Smooth muscle cell (in vitro differentiated cells): Measurements from ENCODE around the gene SPG7. TPM values are rescaled to one million over a fixed set of nuclear protein-coding genes. Genes with fewer than 3 reads are reported as not detected.

Experiments used
- DNase-seq: peaks from one replicate; lab custom pipeline; 2025; ENCODE audit not compliant: unreplicated experiment; lab: John Stamatoyannopoulos, UW
- H2AFZ ChIP-seq: fragments of 200-600 bp; sonication (generic); 2 replicates; pipeline ENCODE4 v1.6.0; 2016; ENCODE audit warnings: antibody characterized with exemption, low read depth, mild to moderate bottlenecking
- H3F3A ChIP-seq: fragments of 200-600 bp; sonication (generic); 2 replicates; pipeline ENCODE4 v1.6.0; 2017; ENCODE audit warnings: antibody characterized with exemption, low read depth
- H3K27ac ChIP-seq: fragments of 200-600 bp; sonication (generic); 2 replicates; pipeline ENCODE4 v1.5.1; 2016; ENCODE audit warnings: low read depth, mild to moderate bottlenecking
- H3K27me3 ChIP-seq: fragments of 200-600 bp; sonication (generic); 2 replicates; pipeline ENCODE4 v1.6.1; 2016; ENCODE audit warnings: low read depth, mild to moderate bottlenecking
- H3K36me3 ChIP-seq: fragments of 200-600 bp; sonication (generic); 2 replicates; pipeline ENCODE4 v1.5.1; 2016; ENCODE audit warnings: low read depth
- H3K4me1 ChIP-seq: fragments of 200-600 bp; sonication (generic); 2 replicates; pipeline ENCODE4 v1.5.1; 2016; ENCODE audit warnings: low read depth
- H3K4me2 ChIP-seq: fragments of 200-600 bp; sonication (generic); 2 replicates; pipeline ENCODE4 v1.6.0; 2016; ENCODE audit warnings: mild to moderate bottlenecking
- H3K4me3 ChIP-seq: fragments of 200-600 bp; sonication (generic); 2 replicates; pipeline ENCODE4 v1.5.1; 2016; ENCODE audit warnings: mild to moderate bottlenecking
- H3K79me2 ChIP-seq: fragments of 200-600 bp; sonication (generic); 2 replicates; pipeline ENCODE4 v1.6.0; 2016; ENCODE audit warnings: low read depth, mild to moderate bottlenecking
- H3K9ac ChIP-seq: fragments of 200-600 bp; sonication (generic); 2 replicates; pipeline ENCODE4 v1.6.0; 2016; ENCODE audit warnings: low read depth
- H3K9me3 ChIP-seq: fragments of 200-600 bp; sonication (generic); replicated peaks from 2 replicates; pipeline ENCODE4 v1.5.1; 2016; ENCODE audit warnings: low read depth
- H4K20me1 ChIP-seq: fragments of 200-600 bp; sonication (generic); 2 replicates; pipeline ENCODE4 v1.6.0; 2016; ENCODE audit warnings: low read depth
- CTCF ChIP-seq: fragments of 200-600 bp; sonication (generic); IDR thresholded peaks from 2 replicates; pipeline ENCODE4 v1.5.1; 2017; ENCODE audit warnings: borderline replicate concordance, mild to moderate bottlenecking, antibody characterized with exemption; ENCODE audit not compliant: insufficient read depth, poor library complexity, severe bottlenecking
- WGBS: methylation state at CpG from one replicate; pipeline ENCODE4 v1.1.7; 2016; ENCODE audit warnings: low lambda C conversion rate; 5-methylcytosine and 5-hydroxymethylcytosine counted together
- polyA plus RNA-seq: library from polyadenylated mRNA; unstranded; fragments of >200 nt; fragmentation: Nextera tagmentation; extraction: Ambion mirVana; gene quantifications from 2 replicates; pipeline ENCODE4 v1.2.1, GENCODE V29; 2016
- total RNA-seq: library from RNA; depleted of rRNA; stranded (reverse); fragments of >200 nt; gene quantifications from 2 replicates; pipeline ENCODE4 v1.2.3, GENCODE V29; 2014

Gene SPG7
- total and polyA plus RNA-seq, 2 experiments from 2014 or later: 49.3 to 61.4 TPM

- Histone ChIP-seq H3K4me1 (no peaks in the 10 kb centered on the region), H3K4me3 (no peak overlapping the region), H3K4me2 (no peak overlapping the region), H3K27me3 (no peaks in the 10 kb centered on the region), H4K20me1 (peaks cover 40% of the 10 kb centered on the region), H3K36me3 (no peaks in the 10 kb centered on the region), H3F3A (no peaks in the 10 kb centered on the region), H3K9me3 (no peaks in the 10 kb centered on the region), H2AFZ (no peak overlapping the region), H3K79me2 (peaks cover 56% of the 10 kb centered on the region), H3K27ac (no peak overlapping the region), H3K9ac (no peak overlapping the region)
- WGBS: 87% methylated on average over 9 of the region's 9 CpGs
- DNase-seq: no peak
- no peak for TF ChIP-seq CTCF
Measured at GRCh38 chr16:89517128-89517527, 8.9 kb downstream of the SPG7 start.

GRCh38 chr16:89519881-89520280 lies 11.7 kb downstream of the SPG7 start:
- H3K27ac ChIP-seq: no peak overlapping the region
- no peak overlapping the region for H3K4me3 ChIP-seq
- peaks cover 48% of the 10 kb centered on the region for H3K79me2 ChIP-seq
- TF ChIP-seq CTCF: no peak
- no peaks in the 10 kb centered on the region for H3K36me3 ChIP-seq
- no peaks in the 10 kb centered on the region for H3F3A ChIP-seq
- 90% methylated on average over 15 of the region's 15 CpGs for WGBS
- H3K4me1 ChIP-seq: no peaks in the 10 kb centered on the region
- H3K9me3 ChIP-seq: no peaks in the 10 kb centered on the region
- H3K4me2 ChIP-seq: no peak overlapping the region
- H3K27me3 ChIP-seq: no peaks in the 10 kb centered on the region
- peaks cover 50% of the 10 kb centered on the region for H4K20me1 ChIP-seq
- no peak overlapping the region for H3K9ac ChIP-seq
- DNase-seq: no peak
- no peak overlapping the region for H2AFZ ChIP-seq

GRCh38 chr16:89522287-89522686 lies 14.1 kb downstream of the SPG7 start:
- Histone ChIP-seq H3K79me2 (peaks cover 29% of the 10 kb centered on the region), H3K9me3 (no peaks in the 10 kb centered on the region), H3K27ac (no peak overlapping the region), H3K36me3 (no peaks in the 10 kb centered on the region), H2AFZ (no peak overlapping the region), H4K20me1 (peaks cover 53% of the 10 kb centered on the region), H3K27me3 (no peaks in the 10 kb centered on the region), H3K9ac (no peak overlapping the region), H3K4me2 (no peak overlapping the region), H3F3A (no peaks in the 10 kb centered on the region), H3K4me1 (no peaks in the 10 kb centered on the region), H3K4me3 (no peak overlapping the region)
- no peak for TF ChIP-seq CTCF
- DNase-seq: no peak
- 96% methylated on average over 31 of the region's 31 CpGs for WGBS

GRCh38 chr16:89523680-89524344 lies 15.6 kb downstream of the SPG7 start:
- H3K9me3 ChIP-seq: no peaks in the 10 kb centered on the region
- no peak for DNase-seq
- H3K4me2 ChIP-seq: no peak overlapping the region
- TF ChIP-seq CTCF: no peak
- WGBS: 94% methylated on average over 32 of the region's 32 CpGs
- peaks cover 50% of the 10 kb centered on the region for H4K20me1 ChIP-seq
- H3K36me3 ChIP-seq: no peaks in the 10 kb centered on the region
- H3K27ac ChIP-seq: no peak overlapping the region
- no peak overlapping the region for H2AFZ ChIP-seq
- H3K79me2 ChIP-seq: peaks cover 17% of the 10 kb centered on the region
- H3K4me1 ChIP-seq: no peaks in the 10 kb centered on the region
- H3F3A ChIP-seq: no peaks in the 10 kb centered on the region
- H3K27me3 ChIP-seq: no peaks in the 10 kb centered on the region
- H3K9ac ChIP-seq: no peak overlapping the region
- no peak overlapping the region for H3K4me3 ChIP-seq
